GM19351 (cell line): Measurements from ENCODE around the gene HMOX2.

Source experiments
- ATAC-seq: cut with Tn5 transposase; IDR thresholded peaks from one replicate; pipeline ENCODE4 v1.9.1; 2021; ENCODE audit warnings: mild to moderate bottlenecking, moderate library complexity; ENCODE audit not compliant: unreplicated experiment

HMOX2 gene

DNA sequence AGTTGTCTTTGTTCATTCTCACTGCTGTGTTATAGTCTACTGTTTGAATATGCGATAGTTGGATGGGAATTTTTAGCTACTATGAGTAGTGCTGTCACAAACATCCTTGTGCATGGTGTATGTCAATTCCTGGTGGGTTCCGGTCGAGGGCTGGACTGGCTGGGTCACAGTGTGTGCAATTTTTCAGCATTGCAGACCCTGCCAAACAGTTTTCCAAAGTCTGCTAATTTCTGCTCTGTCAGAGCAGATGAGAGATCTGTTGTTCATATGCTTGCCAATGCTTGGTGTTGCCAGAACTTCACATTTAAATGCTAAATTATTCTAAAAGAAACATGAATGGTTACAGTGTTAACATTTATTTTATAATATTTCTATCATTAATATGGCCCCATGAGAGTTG, 76.3 kb downstream of the HMOX2 start:
- ATAC-seq = no peak

GRCh38 chr16:4556112-4556511, 79.9 kb downstream of the HMOX2 start, which contains the start of gene C16orf96:
Gene C16orf96, plus strand, starts transcription at chr16:4556340. Its CDS starts 150 bp downstream, at chr16:4556490.
- no peak for ATAC-seq

- no peak for ATAC-seq
These were observed 80.4 kb downstream of the HMOX2 start for GRCh38 chr16:4556580-4556979.

DNA sequence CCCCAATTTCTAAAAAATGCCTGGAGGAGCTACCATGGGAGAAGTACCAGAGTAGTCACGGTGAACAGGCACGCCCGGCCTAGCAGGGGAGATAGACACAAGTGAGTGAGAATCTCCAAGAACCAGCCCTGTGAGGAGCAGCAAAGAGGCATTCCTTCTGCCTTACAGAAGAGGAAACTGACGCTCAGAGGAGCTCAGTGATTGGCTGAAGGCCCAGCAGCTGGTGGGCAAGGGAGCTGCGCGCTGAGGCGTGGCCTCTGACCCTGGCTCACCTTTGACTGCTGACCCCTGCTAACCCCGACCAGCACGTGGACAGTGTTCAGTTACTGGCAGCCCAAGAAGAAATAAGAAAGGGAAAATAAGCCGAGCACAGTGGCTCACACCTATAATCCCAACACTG, 81.8 kb downstream of the HMOX2 start:
- ATAC-seq = no peak
